ENCODE results near the gene OR51F1.
"Not testable (repeated sequence)": the region's sequence is repeated elsewhere in the genome, so short reads cannot be mapped to it uniquely, and the experiment has no call there.

OR51F1 gene

GRCh38 chr11:4769838-4770237 is at the start of gene OR51F1:
Gene OR51F1, minus strand, starts transcription at chr11:4769938. Its CDS starts 0 bp downstream, at chr11:4769938.
- DNase-seq (ENCODE audit: low read depth in 3 of 3): no peak

GRCh38 chr11:4809246-4809645 is 39.5 kb upstream of the OR51F1 start:
- DNase-seq (ENCODE audit: low read depth in 3 of 3): no peak

- DNase-seq (ENCODE audit: low read depth in 3 of 3): no peak
These were observed 38.7 kb upstream of the OR51F1 start for GRCh38 chr11:4808476-4808875.

GRCh38 chr11:4804280-4804679 is 34.5 kb upstream of the OR51F1 start, which contains the start of gene OR52R1:
Gene OR52R1, minus strand, starts transcription at chr11:4804380. Its CDS starts 0 bp downstream, at chr11:4804380.
- no peak for DNase-seq (ENCODE audit: low read depth in 3 of 3)

GRCh38 chr11:4801316-4801715 is 31.6 kb upstream of the OR51F1 start:
- DNase-seq (ENCODE audit: low read depth in 3 of 3): not testable (repeated sequence)

- no peak for DNase-seq (ENCODE audit: low read depth in 3 of 3)
These were observed 28.9 kb upstream of the OR51F1 start for GRCh38 chr11:4798427-4799183.

GRCh38 chr11:4797206-4797605 is 27.5 kb upstream of the OR51F1 start:
- DNase-seq (ENCODE audit: low read depth in 3 of 3): no peak

- no peak for DNase-seq (ENCODE audit: low read depth in 3 of 3)
These were observed 12.7 kb upstream of the OR51F1 start for GRCh38 chr11:4782454-4782853.

GRCh38 chr11:4768094-4768493 is 1.6 kb downstream of the OR51F1 start:
- DNase-seq (ENCODE audit: low read depth in 3 of 3): no peak

- DNase-seq (ENCODE audit: low read depth in 3 of 3): no peak
These were observed 3.2 kb downstream of the OR51F1 start for GRCh38 chr11:4766420-4767043.

GRCh38 chr11:4763096-4763495 is 6.6 kb downstream of the OR51F1 start:
- no peak for DNase-seq (ENCODE audit: low read depth in 3 of 3)

GRCh38 chr11:4751201-4751600 is 18.5 kb downstream of the OR51F1 start:
- no peak for DNase-seq (ENCODE audit: low read depth in 3 of 3)

- DNase-seq (ENCODE audit: low read depth in 3 of 3): no peak
These were observed 21.3 kb downstream of the OR51F1 start for GRCh38 chr11:4748438-4748837.

GRCh38 chr11:4740735-4741134 is 29.0 kb downstream of the OR51F1 start:
- DNase-seq (ENCODE audit: low read depth in 3 of 3): no peak

GRCh38 chr11:4727171-4727570 is 42.6 kb downstream of the OR51F1 start:
- DNase-seq (ENCODE audit: low read depth in 3 of 3): no peak

GRCh38 chr11:4722616-4723534 is 46.9 kb downstream of the OR51F1 start:
- not testable (repeated sequence) for DNase-seq (ENCODE audit: low read depth in 3 of 3)
